Effector CD8-positive, alpha-beta T cell (primary cell): Measurements from ENCODE around the gene RNF224.

Experiments
- DNase-seq: peaks from one replicate; lab custom pipeline; 2025; lab: John Stamatoyannopoulos, UW

Gene RNF224

DNA sequence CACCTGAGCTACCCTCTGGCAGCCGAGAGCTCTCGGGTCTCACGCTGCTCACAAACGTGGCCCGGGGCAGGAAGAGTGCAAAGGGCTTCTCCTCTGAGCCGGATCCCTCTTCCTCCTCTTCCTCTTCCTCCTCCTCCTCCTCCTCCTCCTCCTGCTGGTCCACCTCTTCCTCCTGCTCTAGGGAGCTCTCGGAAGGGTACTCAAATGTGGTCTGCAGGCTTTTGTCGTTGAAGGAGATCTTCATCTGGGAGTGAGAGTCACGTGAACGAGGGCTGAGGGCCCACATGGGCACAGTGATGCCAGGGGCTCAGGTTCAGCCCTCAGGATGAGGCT, 34.9 kb upstream of the RNF224 start:
- no peak for DNase-seq

GRCh38 chr9:137192859-137193258, 34.4 kb upstream of the RNF224 start:
- no peak for DNase-seq

GRCh38 chr9:137193771-137194170, 33.5 kb upstream of the RNF224 start:
- no peak for DNase-seq

DNA sequence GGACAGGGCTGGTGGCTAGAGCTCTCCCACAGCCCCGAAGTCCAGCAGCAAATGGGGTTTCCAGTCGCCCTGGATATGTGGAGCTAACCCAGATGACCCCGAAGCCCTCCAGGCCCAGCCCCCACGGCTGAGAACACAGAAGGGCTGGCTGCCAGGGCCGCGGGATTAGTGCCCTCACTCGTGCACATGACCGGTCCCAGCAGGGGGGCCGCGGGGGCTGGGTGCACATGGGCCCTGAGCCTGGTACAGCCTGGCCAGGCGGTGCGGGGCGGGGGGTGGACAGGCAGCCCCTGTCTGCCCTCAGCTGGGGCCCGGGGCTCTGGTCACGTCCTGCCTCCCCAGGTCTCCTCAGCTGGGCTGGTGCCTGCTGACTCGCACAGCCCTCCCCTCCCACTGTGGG, 32.9 kb upstream of the RNF224 start:
- no peak for DNase-seq

GRCh38 chr9:137194909-137195308, 32.4 kb upstream of the RNF224 start:
- no peak for DNase-seq

DNA sequence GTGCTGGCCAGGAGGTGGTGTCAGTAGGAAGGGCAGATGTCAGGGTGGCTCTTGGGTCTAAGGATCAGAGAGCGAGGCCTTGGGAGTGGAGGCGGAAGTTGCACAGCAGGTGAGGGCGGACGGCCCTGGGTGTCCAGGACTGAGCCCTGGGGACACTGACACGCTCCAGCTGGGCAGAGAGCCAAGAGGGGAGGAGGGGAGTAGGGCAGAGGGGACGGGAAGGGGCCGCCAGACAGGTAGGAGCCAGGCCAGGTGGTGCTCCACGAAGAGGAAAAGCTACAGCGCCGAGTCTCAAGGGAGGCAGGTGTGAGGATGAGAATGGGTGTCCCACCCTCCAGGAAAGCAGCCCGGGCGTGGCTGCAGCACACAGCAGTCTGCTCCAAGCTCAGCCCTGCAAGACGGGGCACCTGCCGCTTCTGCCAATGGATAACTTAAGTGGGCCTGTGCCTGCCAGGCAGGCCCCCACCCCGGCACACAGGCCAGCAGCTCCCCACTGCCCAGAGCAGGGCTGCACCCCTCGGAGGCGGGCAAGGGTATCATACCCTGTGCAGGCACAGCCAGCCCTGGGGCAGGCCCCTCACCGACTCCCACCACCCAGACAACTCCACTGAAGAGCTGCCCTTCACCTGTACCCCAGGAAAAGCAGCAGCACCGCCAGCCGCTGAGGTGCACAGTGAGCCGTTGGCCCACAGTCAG, 31.6 kb upstream of the RNF224 start:
- no peak for DNase-seq

GRCh38 chr9:137198051-137198901, 29.0 kb upstream of the RNF224 start:
- no peak for DNase-seq

DNA sequence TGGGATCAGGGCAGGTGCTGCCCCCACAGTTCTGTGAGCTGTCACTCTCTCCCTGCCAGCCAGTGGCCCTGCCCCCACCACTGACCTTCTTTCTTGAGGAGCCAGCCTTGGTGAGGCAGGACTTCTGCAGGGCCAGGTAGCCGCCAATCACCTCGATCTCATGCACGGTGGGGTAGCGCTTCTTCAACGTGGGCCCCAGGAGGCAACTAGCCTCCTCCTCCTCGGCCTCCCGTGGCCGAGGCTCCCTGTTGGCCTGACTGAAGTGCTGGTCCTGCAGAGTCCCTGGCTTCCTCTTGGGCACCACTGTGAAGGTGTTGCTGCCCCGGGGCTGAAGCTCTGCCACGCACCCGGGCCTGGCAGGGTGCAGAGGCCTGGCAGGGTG, 28.4 kb upstream of the RNF224 start:
- no peak for DNase-seq

DNA sequence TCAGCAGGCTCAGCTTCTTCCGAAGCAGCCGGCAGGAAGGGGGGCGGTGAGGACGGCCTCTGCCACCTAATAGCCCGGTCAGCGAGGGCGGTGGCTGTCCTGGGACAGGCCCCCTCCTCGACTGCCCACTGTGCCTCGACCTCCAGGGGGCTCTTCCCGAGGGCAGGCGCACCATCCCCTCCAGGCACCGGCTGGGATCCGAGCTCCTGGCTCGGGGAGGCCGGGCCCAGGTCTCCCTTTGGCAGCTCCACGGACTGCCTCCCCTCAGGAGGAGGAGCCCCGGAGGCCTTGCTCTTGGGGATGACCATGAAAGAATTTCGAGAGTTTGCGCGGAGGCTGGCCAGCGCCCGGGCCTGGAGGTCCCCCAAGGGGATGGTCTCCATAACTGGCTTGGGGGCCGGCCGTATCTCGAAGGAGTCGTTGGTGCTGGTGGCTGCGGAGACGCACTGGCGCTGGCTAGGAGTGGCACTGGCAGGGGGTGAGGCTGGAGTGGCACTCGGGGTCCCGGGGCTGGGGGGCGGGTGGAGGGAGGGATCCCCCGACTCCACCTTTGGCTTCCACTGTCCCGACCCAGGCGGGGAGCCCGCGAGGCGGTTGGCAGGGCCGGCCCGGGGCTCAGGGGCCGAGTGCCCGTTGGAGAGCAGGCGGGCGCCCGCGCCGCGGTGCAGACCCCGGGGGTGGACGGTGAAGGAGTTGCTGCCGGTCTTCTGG, 27.7 kb upstream of the RNF224 start:
- no peak for DNase-seq

DNA sequence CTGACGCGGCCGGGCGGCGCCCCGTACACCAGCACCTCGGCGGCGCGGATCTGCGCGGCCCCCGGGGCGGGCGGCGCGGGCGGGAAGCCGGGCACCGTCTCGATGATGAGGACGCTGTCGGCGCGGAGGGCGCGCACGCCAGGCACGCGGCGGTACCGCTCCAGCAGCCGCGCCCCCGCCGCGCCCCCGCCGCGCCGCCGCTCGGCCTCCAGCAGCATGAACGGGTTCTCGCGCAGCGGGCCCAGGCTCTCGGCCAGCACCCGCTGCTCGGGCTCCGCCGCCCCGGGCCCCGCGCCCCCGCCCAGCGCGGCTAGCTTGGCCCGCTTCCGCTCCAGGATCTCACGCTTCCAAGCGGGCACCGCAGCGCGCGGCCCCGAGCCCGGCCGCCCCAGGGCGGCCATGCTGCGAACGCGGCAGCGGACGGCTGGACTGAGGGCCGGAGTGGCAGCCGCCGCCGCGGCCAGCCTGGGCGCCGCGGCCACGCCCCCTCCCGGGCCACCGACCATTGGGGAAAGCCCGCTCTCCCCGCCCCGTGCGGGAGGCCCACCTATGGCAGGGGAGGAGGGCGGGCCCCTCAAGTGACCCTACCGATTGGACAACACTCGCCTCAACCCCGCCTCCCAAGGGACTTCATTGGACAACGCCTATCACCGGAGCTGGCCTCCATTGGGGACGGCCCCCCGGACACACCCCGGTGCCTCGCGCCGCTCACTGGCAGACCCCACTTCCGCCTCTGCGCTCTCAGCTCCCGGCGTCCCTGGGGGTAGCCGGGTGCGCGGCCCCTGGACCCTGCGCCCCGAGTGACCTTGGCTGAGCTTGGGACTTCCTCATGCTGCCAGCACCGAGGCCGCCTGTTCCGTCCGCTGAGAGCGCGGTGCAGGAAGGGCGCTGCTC, 26.7 kb upstream of the RNF224 start, which contains the start of gene TPRN:
TPRN (minus strand) TSS at position 431 of the 894 bp plus-strand sequence; CDS start at position 401, 30 bp downstream.
- peak; percentile 98 for DNase-seq

DNA sequence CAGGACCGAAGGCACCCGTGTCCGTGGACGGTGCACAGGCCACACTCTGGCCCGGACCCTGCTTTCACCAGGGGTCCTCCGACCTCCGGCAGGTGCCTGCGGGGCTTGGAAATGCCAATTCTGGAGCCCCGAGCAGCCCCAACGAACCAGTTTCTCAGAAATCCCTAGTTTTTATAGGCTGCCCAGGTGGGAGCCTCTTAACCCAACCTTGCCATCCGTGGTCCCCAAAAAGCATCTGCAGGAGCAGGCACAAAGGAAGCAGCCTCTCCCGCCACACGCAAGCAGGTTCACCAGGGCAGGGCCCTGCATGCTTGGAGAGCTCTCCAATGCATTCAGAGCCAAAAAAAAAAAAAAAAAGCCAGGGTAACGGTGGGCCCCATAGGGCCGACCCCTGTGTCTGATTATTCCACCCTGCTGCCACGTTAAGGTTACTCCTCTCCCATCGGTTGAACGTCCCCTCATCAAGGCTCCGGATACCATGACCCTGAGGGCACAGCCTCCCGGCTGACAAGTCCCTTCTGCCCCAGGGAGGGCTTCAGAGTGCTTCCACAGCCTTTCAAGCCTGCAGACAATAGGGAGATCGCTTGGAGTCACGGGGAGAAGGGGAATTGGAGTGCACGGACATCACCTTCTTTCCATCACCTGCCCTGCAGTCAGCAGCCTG, 26.0 kb upstream of the RNF224 start:
- DNase-seq, result no peak

GRCh38 chr9:137202966-137203365, 24.3 kb upstream of the RNF224 start:
- DNase-seq, result no peak

DNA sequence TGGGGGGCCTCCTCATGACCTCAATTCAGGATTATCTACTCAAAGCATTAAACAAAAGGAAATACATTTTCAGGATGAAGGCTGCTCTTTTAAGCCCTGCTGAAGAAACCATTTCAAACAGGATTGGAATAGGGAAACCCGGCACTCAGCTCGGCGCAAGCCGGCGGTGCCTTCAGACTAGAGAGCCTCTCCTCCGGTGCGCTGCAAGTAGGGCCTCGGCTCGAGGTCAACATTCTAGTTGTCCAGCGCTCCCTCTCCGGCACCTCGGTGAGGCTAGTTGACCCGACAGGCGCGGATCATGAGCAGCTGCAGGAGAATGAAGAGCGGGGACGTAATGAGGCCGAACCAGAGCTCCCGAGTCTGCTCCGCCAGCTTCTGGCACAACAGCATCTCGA, 22.6 kb upstream of the RNF224 start:
- DNase-seq, result no peak

- peak; percentile 90 for DNase-seq
Measured at GRCh38 chr9:137205126-137206069, 21.9 kb upstream of the RNF224 start, which contains the start of the genes NDOR1 and TMEM203. Gene NDOR1 (plus strand): TSS chr9:137205700. CDS start chr9:137205778, 78 bp downstream. Gene TMEM203 (minus strand): TSS chr9:137205648. CDS start chr9:137205414, 234 bp downstream.

GRCh38 chr9:137206602-137207001, 20.7 kb upstream of the RNF224 start:
- no peak for DNase-seq

DNA sequence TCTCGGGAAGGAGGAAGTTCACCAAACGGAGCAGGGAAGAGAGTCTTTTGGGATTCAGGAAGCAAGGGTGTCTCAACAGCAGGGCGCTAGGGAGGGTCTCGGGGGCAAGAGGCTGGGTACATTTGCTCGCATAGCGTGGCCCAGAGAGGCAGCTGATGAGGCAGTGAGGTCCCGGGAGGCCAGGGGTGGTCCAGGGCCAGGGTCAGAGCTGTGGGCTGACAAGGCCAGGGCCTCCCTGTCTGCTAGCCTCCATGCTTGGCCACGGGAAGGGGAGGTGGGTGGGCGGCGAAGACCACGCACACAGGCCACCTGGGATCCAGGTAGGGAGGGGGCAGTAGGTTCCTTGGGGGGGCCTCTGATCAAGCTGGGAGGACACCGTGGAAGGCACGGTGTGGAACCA, 15.8 kb upstream of the RNF224 start:
- DNase-seq, result no peak

DNA sequence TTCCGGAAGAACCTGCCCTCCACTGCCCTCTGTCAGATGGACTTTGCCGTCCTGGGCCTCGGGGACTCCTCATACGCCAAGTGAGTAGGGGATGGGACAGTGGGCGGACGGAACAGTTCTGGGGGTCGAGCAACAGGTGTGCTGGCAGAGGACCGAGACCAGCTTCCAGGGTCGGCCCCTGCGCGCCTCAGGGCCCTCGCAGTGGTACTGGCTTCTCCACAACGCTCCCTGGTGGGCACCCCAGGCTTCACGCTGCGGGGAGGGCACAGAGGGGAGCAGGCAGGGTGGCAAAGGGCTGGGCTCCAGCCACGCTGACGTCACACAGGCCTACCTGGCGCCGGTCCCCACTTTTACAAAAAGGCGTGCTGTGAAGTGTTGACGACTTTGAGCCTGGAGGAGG, 14.8 kb upstream of the RNF224 start:
- DNase-seq, result no peak

- no peak for DNase-seq
Measured at GRCh38 chr9:137213160-137214060, 13.9 kb upstream of the RNF224 start.

DNA sequence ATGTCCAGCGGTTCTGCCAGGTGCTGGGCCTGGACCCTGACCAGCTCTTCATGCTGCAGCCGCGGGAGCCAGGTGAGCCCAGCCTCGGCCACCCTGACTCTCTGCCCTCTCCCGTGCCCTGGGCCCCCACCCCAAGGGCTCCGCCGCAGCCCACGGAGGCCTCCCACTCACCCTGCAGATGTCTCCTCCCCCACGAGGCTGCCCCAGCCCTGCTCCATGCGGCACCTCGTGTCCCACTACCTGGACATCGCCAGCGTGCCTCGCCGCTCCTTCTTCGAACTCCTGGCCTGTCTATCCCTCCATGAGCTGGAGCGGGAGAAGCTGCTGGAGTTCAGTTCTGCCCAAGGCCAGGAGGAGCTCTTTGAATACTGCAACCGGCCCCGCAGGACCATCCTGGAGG, 12.7 kb upstream of the RNF224 start:
- DNase-seq, result no peak
